Heart right ventricle (tissue), 16 donors: ENCODE results near the gene DKK3. TPM values are rescaled to one million over a fixed set of nuclear protein-coding genes. Genes with fewer than 3 reads are reported as not detected.

Experiments
- ATAC-seq, 8 donors: fragments of 200-7000 bp; cut with Tn5 transposase; one replicate each; pipeline ENCODE4 v1.9.1; 2020; ENCODE audit warnings: mild to moderate bottlenecking in 8 of 8, moderate library complexity in 8 of 8, moderate number of reproducible peaks in 1 of 8
- DNase-seq, 2 donors: peaks; one replicate each; pipeline ENCODE4 v3.0.0-alpha.2; 2020
- H3K27ac ChIP-seq, 10 donors: fragments of 200-600 bp; sonication (generic) in 2 of 10; one replicate each; pipeline versions ENCODE4 v1.5.0 to v1.8.0; 2020 to 2022; ENCODE audit warnings: mild to moderate bottlenecking in 3 of 10
- H3K27me3 ChIP-seq, 7 donors: fragments of 200-600 bp; one replicate each; pipeline ENCODE4 v1.8.0; 2021 to 2022; ENCODE audit warnings: mild to moderate bottlenecking in 2 of 7
- H3K36me3 ChIP-seq, 9 donors: fragments of 200-600 bp; sonication (generic) in 1 of 9; one replicate each; pipeline versions ENCODE4 v1.5.0 to v1.8.0; 2020 to 2022; ENCODE audit warnings: mild to moderate bottlenecking in 2 of 9
- H3K4me1 ChIP-seq, 9 donors: fragments of 200-600 bp; sonication (generic) in 1 of 9; one replicate each; pipeline versions ENCODE4 v1.5.0 to v1.8.0; 2020 to 2022; ENCODE audit warnings: mild to moderate bottlenecking in 4 of 9
- H3K4me3 ChIP-seq, 10 donors: fragments of 200-600 bp; sonication (generic) in 2 of 10; one replicate each; pipeline versions ENCODE4 v1.5.0 to v1.8.0; 2020 to 2022; ENCODE audit warnings: mild to moderate bottlenecking in 7 of 10, moderate library complexity in 2 of 10
- H3K9me3 ChIP-seq, 11 donors: fragments of 200-600 bp in 10 of 11; sonication (generic) in 2 of 11; one replicate each; pipeline versions ENCODE4 v1.5.0 to v1.8.0; 2013 to 2022; ENCODE audit warnings: mild to moderate bottlenecking in 2 of 11, control low read depth in 1 of 11, moderate library complexity in 1 of 11
- CTCF ChIP-seq, 9 donors: fragments of 200-600 bp; sonication (generic) in 2 of 9; IDR thresholded peaks; one replicate each; pipeline versions ENCODE4 v1.5.0 to v1.8.0; 2021 to 2022; ENCODE audit warnings: antibody characterized with exemption in 9 of 9, mild to moderate bottlenecking in 5 of 9, moderate library complexity in 1 of 9
- WGBS, 2 donors: extraction: QIAGEN DNeasy Blood & Tissue Kit; methylation state at CpG; one replicate each; pipeline ENCODE4 v1.1.7; 2013; ENCODE audit warnings: inconsistent platforms in 1 of 2; 5-methylcytosine and 5-hydroxymethylcytosine counted together
- intact Hi-C, 10 donors: fragments of 100-400 bp; cut with DNase I; formaldehyde crosslinking; loops; one replicate each; pipeline versions ENCODE4 v1.11.1 to v1.14.2; 2022
- polyA plus RNA-seq, 2 donors: library from polyadenylated mRNA; stranded (reverse); fragments of 200-250 nt; gene quantifications; one replicate each; pipeline ENCODE4 v1.2.3, GENCODE V29; 2013
- total RNA-seq, 10 donors: library from RNA; stranded (reverse); fragmentation: NEBNext Ultra II Directional in 3 of 10; extraction: Animal tissue kit (Norgen Biotek cat#: 25700) in 3 of 10; gene quantifications; one replicate each; pipeline versions ENCODE4 v1.2.1 to v1.2.4, GENCODE V29; 2021 to 2023
- donor health status: Arrhythmogenic right ventricular cardiomyopathy.
- donor health status: ischemic (EF 13 %, LVEDD 7.1; RV severe dilation, severe dysfunction).
- donor health status: healthy with polysubstance abuse.
- donor health status: DM: no; HTN: yes; CAD: no.
- donor health status: DM: no; HTN: no; CAD: no.
- donor health status: ischemic (EF 25% LVEDD 6.9; RV normal size, moderate dysfunction).
- donor health status: ischemic (EF 25% LVEDD 5.7; RV mildly dilated, moderate dysfunction).
- donor health status: healthy.
- donor health status: DM: yes; HTN: yes; CAD: no.
- donor health status: Ischemic cardiomyopathy.
- donor health status: ischemic (EF 35%, LVEDD 5.7; RV mildly dilated, moderate dysfunction).
- donor health status: nonischemic (EF 11% LVEDD 7.7; RV severe dilation, severe dysfunction).
- donor health status: DM: yes; HTN: yes; CAD: no.
- donor health status: PGD.
- donor health status: ischemic (EF 29% LVEDD 5.4; RV normal size, mild dysfunction).
- donor health status: nonischemic (EF 23%, LVEDD 6.1; RV moderate dilation, normal function).

DKK3 gene
- total and polyA plus RNA-seq, 12 donors: 113 to 1,034 (median 601) TPM

GRCh38 chr11:11946878-11947277 is 61.5 kb downstream of the DKK3 start:
- peaks cover 0 to 97% (median 16%) of the 10 kb centered on the region in 9 donors for H3K36me3 ChIP-seq
- TF ChIP-seq CTCF (IDR thresholded peaks at IDR 0.05): no peak
- no peaks in the 10 kb centered on the region for H3K9me3 ChIP-seq
- DNase-seq: no peak
- peaks cover 0 to 38% (median 12%) of the 10 kb centered on the region in 9 donors for H3K4me1 ChIP-seq
- intact Hi-C loops: no loop called here
- H3K27ac ChIP-seq: peak overlapping the region in 6 of 10 donors; percentile 8 to 64 (median 56)
- 97 to 98% methylated on average over 2 of the region's 2 CpGs for WGBS, 2 donors
- H3K27me3 ChIP-seq: no peaks in the 10 kb centered on the region
- H3K4me3 ChIP-seq: no peak overlapping the region
- ATAC-seq: peak in 1 of 8 donors; percentile 23

- no peak overlapping the region for H3K4me3 ChIP-seq
- intact Hi-C loops: no loop called here
- H3K4me1 ChIP-seq: peaks cover 0 to 38% (median 12%) of the 10 kb centered on the region in 9 donors
- peaks cover 0 to 97% (median 23%) of the 10 kb centered on the region in 9 donors for H3K36me3 ChIP-seq
- H3K9me3 ChIP-seq: no peaks in the 10 kb centered on the region
- peak overlapping the region in 6 of 10 donors; percentile 8 to 64 (median 56) for H3K27ac ChIP-seq
- WGBS, 2 donors: 70% methylated on average over 2 of the region's 2 CpGs
- H3K27me3 ChIP-seq: no peaks in the 10 kb centered on the region
- no peak for DNase-seq
- no peak for TF ChIP-seq CTCF (IDR thresholded peaks at IDR 0.05)
- ATAC-seq: peak in 3 of 8 donors; percentile 28 to 62 (median 42)
Measured at GRCh38 chr11:11946180-11946579, 62.2 kb downstream of the DKK3 start.

GRCh38 chr11:11944444-11944843 is 64.0 kb downstream of the DKK3 start:
- Histone ChIP-seq H3K4me3 (no peak overlapping the region), H3K4me1 (peaks cover 0 to 32% (median 12%) of the 10 kb centered on the region in 9 donors), H3K9me3 (no peaks in the 10 kb centered on the region), H3K27ac (no peak overlapping the region), H3K27me3 (no peaks in the 10 kb centered on the region), H3K36me3 (peaks cover 0 to 97% (median 20%) of the 10 kb centered on the region in 9 donors)
- WGBS, 2 donors: 92 to 93% methylated on average over 5 of the region's 5 CpGs
- no peak for TF ChIP-seq CTCF (IDR thresholded peaks at IDR 0.05)
- DNase-seq: no peak
- intact Hi-C loops: no loop called here
- ATAC-seq: no peak

- peak overlapping the region in 2 of 10 donors; percentile 19 to 34 for H3K27ac ChIP-seq
Measured at GRCh38 chr11:11942668-11943067, 65.8 kb downstream of the DKK3 start.

More at GRCh38 chr11:11942668-11943067, 65.8 kb downstream of the DKK3 start:
- WGBS, 2 donors: 66 to 71% methylated on average over 3 of the region's 3 CpGs
- ATAC-seq (peak in 2 of 8 donors; percentile 40 to 47), DNase-seq (no peak)
- Histone ChIP-seq H3K36me3 (peaks cover 0 to 98% (median 28%) of the 10 kb centered on the region in 9 donors), H3K4me3 (no peak overlapping the region), H3K4me1 (peaks cover 0 to 18% (median 8%) of the 10 kb centered on the region in 9 donors), H3K9me3 (no peaks in the 10 kb centered on the region), H3K27me3 (no peaks in the 10 kb centered on the region)
- TF ChIP-seq CTCF (IDR thresholded peaks at IDR 0.05): no peak
- intact Hi-C loops: no loop called here
